Breast epithelium (tissue), 3 donors: ENCODE results near the gene ATP13A5.

Experiments used
- CTCF ChIP-seq, 3 donors: fragments of 450-650 bp; IDR thresholded peaks; one replicate each; pipeline ENCODE4 v1.5.1; 2016 to 2017; ENCODE audit warnings: antibody characterized with exemption in 3 of 3, mild to moderate bottlenecking in 3 of 3, moderate library complexity in 3 of 3
- POLR2A ChIP-seq: fragments of 450-650 bp; IDR thresholded peaks from one replicate; pipeline ENCODE4 v1.6.1; 2016; ENCODE audit warnings: antibody characterized with exemption, mild to moderate bottlenecking, moderate library complexity
- POLR2AphosphoS5 ChIP-seq, 3 donors: sonication (generic); formaldehyde crosslinking; IDR thresholded peaks; one replicate each; pipeline ENCODE4 v1.6.1; 2017; ENCODE audit warnings: antibody characterized with exemption in 3 of 3

GRCh38 chr3:193313061-193313958 lies 65.2 kb downstream of the ATP13A5 start:
- TF ChIP-seq CTCF (IDR thresholded peaks at IDR 0.05) (no peak), POLR2A (no peak), POLR2AphosphoS5 (IDR thresholded peaks at IDR 0.05) (no peak)
